GM06990 (cell line): ENCODE data around the gene ARHGEF35.

Experiments
- DNase-seq: peaks from one replicate; pipeline ENCODE4 v3.0.0-alpha.2; 2011; ENCODE audit not compliant: insufficient read length; ENCODE audit errors: extremely low read depth
- H3K27me3 ChIP-seq: replicated peaks from 2 replicates; pipeline ENCODE4 v1.6.0; 2011; ENCODE audit warnings: low read length; ENCODE audit not compliant: control insufficient read depth, insufficient read depth
- H3K36me3 ChIP-seq: 2 replicates; pipeline ENCODE4 v1.5.1; 2011; ENCODE audit warnings: low read length; ENCODE audit not compliant: control insufficient read depth, insufficient read depth
- H3K4me3 ChIP-seq: replicated peaks from 2 replicates; pipeline ENCODE4 v1.5.1; 2011; ENCODE audit warnings: low read depth, mild to moderate bottlenecking, control low read depth, low read length
- CTCF ChIP-seq: IDR thresholded peaks from 2 replicates; pipeline ENCODE4 v1.5.1; 2011; ENCODE audit warnings: low read length, control low read depth, mild to moderate bottlenecking, inconsistent platforms; ENCODE audit not compliant: insufficient read depth, poor library complexity, severe bottlenecking

The ARHGEF35 gene

GRCh38 chr7:144164784-144165183, 30.8 kb downstream of the ARHGEF35 start:
- Histone ChIP-seq H3K36me3 (no peaks in the 10 kb centered on the region), H3K4me3 (no peak overlapping the region), H3K27me3 (no peaks in the 10 kb centered on the region)
- DNase-seq, result no peak
- no peak for TF ChIP-seq CTCF

DNA sequence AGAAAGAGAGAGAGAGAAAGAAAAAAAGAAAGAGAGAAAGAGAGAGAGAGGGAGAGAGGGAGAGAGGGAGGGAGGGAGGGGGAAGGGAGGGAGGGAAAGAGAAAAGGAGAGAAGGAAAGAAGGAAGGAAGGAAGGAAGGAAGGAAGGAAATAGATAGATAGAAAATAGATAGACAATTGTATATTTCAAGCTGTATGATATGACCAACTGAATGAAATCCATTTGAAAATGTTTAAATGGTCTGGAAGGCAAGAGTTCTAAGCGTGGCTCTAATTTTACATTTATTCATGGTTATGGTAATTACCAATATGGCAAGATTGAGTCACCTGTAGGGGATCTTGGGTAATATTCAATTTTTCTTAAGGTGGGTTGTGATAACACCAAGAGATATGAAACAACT, 36.8 kb downstream of the ARHGEF35 start:
- no peak overlapping the region for H3K4me3 ChIP-seq
- no peak for DNase-seq
- TF ChIP-seq CTCF, result no peak

GRCh38 chr7:144148224-144148827, 47.3 kb downstream of the ARHGEF35 start:
- Histone ChIP-seq H3K36me3 (no peaks in the 10 kb centered on the region), H3K4me3 (no peak overlapping the region), H3K27me3 (no peaks in the 10 kb centered on the region)
- no peak for DNase-seq
- no peak for TF ChIP-seq CTCF

More for the DNA sequence above, 36.8 kb downstream of the ARHGEF35 start:
- Histone ChIP-seq H3K27me3 (no peaks in the 10 kb centered on the region), H3K36me3 (no peaks in the 10 kb centered on the region)

- H3K27me3 ChIP-seq, result no peaks in the 10 kb centered on the region
- H3K36me3 ChIP-seq, result no peaks in the 10 kb centered on the region
- no peak overlapping the region for H3K4me3 ChIP-seq
- no peak for TF ChIP-seq CTCF
- DNase-seq, result no peak
Measured at GRCh38 chr7:144144426-144144825, 51.2 kb downstream of the ARHGEF35 start.

DNA sequence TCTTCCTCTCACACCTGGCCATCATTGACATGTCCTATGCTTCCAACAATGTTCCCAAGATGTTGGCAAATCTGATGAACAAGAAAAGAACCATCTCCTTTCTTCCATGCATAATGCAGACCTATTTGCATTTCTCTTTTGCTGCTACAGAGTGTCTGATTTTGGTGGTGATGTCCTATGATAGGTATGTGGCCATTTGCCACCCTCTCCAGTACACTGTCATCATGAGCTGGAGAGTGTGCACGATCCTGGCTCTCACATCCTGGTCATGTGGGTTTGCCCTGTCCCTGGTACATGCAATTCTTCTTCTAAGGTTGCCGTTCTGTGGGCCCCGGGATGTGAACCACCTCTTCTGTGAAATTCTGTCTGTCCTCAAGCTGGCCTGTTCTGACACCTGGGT, 53.4 kb downstream of the ARHGEF35 start:
- Histone ChIP-seq H3K4me3 (no peak overlapping the region), H3K27me3 (no peaks in the 10 kb centered on the region), H3K36me3 (no peaks in the 10 kb centered on the region)
- no peak for DNase-seq
- no peak for TF ChIP-seq CTCF

GRCh38 chr7:144137501-144137900, 58.1 kb downstream of the ARHGEF35 start:
- Histone ChIP-seq H3K27me3 (no peaks in the 10 kb centered on the region), H3K36me3 (no peaks in the 10 kb centered on the region), H3K4me3 (no peak overlapping the region)
- no peak for DNase-seq
- no peak for TF ChIP-seq CTCF
